Measurements from ENCODE around the gene RPH3AL. TPM values are rescaled to one million over a fixed set of nuclear protein-coding genes. Genes with fewer than 3 reads are reported as not detected.

The RPH3AL gene
- polyA plus RNA-seq, 1 experiment: 4.0 TPM

- TF ChIP-seq CTCF (IDR thresholded peaks at IDR 0.05; ENCODE audit: insufficient read depth, low read depth, low read length): no peak
- no peak for DNase-seq (ENCODE audit: low read depth)
- H3K4me3 ChIP-seq (ENCODE audit: low read depth, low read length): no peak overlapping the region
- H3K27me3 ChIP-seq (ENCODE audit: control insufficient read depth, insufficient read depth, low read length): 0 out of 2 replicates have a peak, but pooled peaks cover 1% of the 10 kb centered on the region
- CTCF ChIA-PET: no interaction called here
- no peaks in the 10 kb centered on the region for H3K36me3 ChIP-seq (ENCODE audit: control insufficient read depth, insufficient read depth, low read length)
- POLR2A ChIA-PET: no interaction called here
Measured at GRCh38 chr17:337453-337852, 15.2 kb downstream of the RPH3AL start.

GRCh38 chr17:337022-337420, 15.6 kb downstream of the RPH3AL start:
- TF ChIP-seq CTCF (IDR thresholded peaks at IDR 0.05; ENCODE audit: insufficient read depth, low read depth, low read length): no peak
- ChIA-PET CTCF (no interaction called here), POLR2A (no interaction called here)
- Histone ChIP-seq H3K36me3 (ENCODE audit: control insufficient read depth, insufficient read depth, low read length) (no peaks in the 10 kb centered on the region; the same call in 1 of the 2 replicates), H3K27me3 (ENCODE audit: control insufficient read depth, insufficient read depth, low read length) (0 out of 2 replicates have a peak, but pooled peaks cover 1% of the 10 kb centered on the region), H3K4me3 (ENCODE audit: low read depth, low read length) (no peak overlapping the region)
- no peak for DNase-seq (ENCODE audit: low read depth)

DNA sequence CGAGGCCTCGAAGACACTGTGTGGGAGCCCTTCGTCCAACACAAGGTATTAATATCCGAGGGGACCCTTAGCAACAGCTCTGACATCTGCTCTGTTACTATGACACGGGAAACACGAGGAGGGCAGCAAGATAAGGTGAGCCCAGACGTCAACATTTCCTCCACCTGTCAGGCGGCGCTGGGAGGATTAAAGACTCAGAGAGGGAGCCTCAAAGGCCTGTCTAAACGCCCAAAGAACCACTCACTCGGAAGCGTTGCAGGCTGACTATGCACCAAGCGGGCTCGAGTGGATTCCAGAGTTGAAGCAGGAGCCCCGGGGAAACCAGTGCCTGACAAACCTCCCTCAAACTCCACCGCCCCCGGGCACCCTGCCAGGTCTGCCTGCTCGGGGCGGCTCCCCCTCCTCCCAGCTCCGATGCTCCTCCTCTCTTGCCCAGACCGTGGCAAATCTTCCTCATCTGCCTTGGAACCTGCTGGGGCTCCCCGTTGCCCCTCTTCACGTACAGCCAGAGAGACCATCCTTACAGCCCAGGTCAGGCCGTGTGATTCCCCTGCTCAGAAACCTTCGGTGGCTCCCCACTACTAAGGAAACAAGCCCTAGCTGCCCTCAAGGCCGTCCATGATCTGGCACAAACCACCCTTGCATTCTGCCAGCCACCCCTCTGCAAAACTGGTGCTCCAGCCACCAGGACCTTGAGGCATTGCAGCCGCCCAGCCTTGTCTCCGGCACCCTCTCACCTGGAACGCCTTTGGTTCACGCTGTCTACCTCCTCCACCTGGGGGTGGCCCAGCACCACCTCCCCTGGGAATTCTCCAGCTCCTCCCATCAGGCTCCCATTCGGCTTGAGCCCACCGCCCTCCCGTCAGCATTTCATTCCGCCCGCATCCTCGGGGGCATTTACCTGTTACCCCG, 16.2 kb downstream of the RPH3AL start:
- DNase-seq (ENCODE audit: low read depth): no peak
- Histone ChIP-seq H3K27me3 (ENCODE audit: control insufficient read depth, insufficient read depth, low read length) (0 out of 2 replicates have a peak, but pooled peaks cover 1% of the 10 kb centered on the region), H3K4me3 (ENCODE audit: low read depth, low read length) (no peak overlapping the region), H3K36me3 (ENCODE audit: control insufficient read depth, insufficient read depth, low read length) (no peaks in the 10 kb centered on the region; the same call in 1 of the 2 replicates)
- ChIA-PET CTCF (no interaction called here), POLR2A (no interaction called here)
- no peak for TF ChIP-seq CTCF (IDR thresholded peaks at IDR 0.05; ENCODE audit: insufficient read depth, low read depth, low read length)

DNA sequence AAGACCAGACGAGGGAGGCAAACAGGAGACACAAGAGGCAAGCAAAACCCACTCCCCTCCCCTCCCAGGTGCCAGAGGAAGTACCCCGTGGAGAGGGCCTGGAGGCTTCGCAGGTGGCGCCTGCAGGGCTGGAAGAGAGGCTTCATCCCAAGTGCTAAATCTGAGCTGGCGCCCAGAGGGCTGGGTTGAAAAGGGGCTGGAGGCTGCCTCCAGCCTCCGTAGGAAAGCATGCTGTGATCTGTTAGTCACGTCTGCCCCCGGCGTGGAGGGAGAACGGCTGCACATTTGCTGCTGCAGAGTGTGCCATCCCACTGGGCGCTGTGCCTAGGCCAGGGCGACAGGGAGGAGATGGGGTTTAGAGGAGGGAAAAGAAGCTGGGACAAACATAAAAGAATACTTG, 16.9 kb downstream of the RPH3AL start:
- Histone ChIP-seq H3K27me3 (ENCODE audit: control insufficient read depth, insufficient read depth, low read length) (0 out of 2 replicates have a peak, but pooled peaks cover 1% of the 10 kb centered on the region), H3K36me3 (ENCODE audit: control insufficient read depth, insufficient read depth, low read length) (no peaks in the 10 kb centered on the region; the same call in 1 of the 2 replicates), H3K4me3 (ENCODE audit: low read depth, low read length) (no peak overlapping the region)
- POLR2A ChIA-PET: no interaction called here
- no peak for TF ChIP-seq CTCF (IDR thresholded peaks at IDR 0.05; ENCODE audit: insufficient read depth, low read depth, low read length)
- DNase-seq (ENCODE audit: low read depth): no peak
- CTCF ChIA-PET: no interaction called here

DNA sequence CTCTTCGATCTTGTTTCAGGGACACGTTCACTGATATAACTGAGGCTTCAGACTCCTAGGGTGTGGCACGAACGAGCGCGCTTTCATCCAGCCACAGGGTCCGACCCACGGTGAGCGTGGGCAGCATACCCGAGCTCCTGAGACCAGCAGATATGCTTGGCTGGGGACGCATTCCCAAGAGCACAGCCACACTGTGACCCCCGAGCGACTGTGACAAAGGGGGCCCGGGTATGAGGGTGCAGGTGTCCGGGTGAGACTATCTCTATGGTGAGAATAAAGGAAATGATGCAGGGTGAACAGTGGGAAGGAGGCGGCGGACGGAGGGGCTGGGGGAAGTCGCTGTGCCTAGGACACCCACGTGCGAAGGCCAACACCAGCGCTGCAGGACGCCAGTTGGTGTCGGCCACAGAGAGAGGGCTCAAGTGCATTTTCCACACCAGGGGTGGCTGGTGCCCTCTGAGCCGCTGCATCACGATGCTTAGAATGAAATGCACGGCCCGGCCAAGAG, 17.6 kb downstream of the RPH3AL start:
- Histone ChIP-seq H3K27me3 (ENCODE audit: control insufficient read depth, insufficient read depth, low read length) (0 out of 2 replicates have a peak, but pooled peaks cover 1% of the 10 kb centered on the region), H3K36me3 (ENCODE audit: control insufficient read depth, insufficient read depth, low read length) (no peaks in the 10 kb centered on the region; the same call in 1 of the 2 replicates), H3K4me3 (ENCODE audit: low read depth, low read length) (no peak overlapping the region)
- CTCF ChIA-PET: no interaction called here
- TF ChIP-seq CTCF (IDR thresholded peaks at IDR 0.05; ENCODE audit: insufficient read depth, low read depth, low read length): no peak
- no peak for DNase-seq (ENCODE audit: low read depth)
- POLR2A ChIA-PET: no interaction called here
